T-cell (primary cell): ENCODE data around the gene XKR8. TPM values are rescaled to one million over a fixed set of nuclear protein-coding genes. Genes with fewer than 3 reads are reported as not detected.

Experiments used
- ATAC-seq, 4 experiments: fragments of 200-7000 bp in 3 of 4; fragments of 150-1000 bp in 1 of 4; cut with Tn5 transposase; replicated peaks in 1 of 4; 1 replicate in 3 of 4; 2 replicates in 1 of 4; pipeline ENCODE4 v1.10.0; 2021; ENCODE audit warnings: moderate library complexity in 3 of 4, mild to moderate bottlenecking in 2 of 4, moderate number of reproducible peaks in 1 of 4
- CTCF ChIA-PET, 2 donors: fragments of 300-600 bp; sonication (Branson Sonifier 250); formaldehyde crosslinking; loops; one replicate each; lab custom pipeline; 2022; ENCODE audit warnings: antibody characterized with exemption in 2 of 2; lab: Charles Lee
- POLR2A ChIA-PET, 2 donors: fragments of 300-600 bp; sonication (Branson Sonifier 250); formaldehyde crosslinking; loops; one replicate each; lab custom pipeline; 2022; ENCODE audit warnings: antibody characterized with exemption in 2 of 2; lab: Charles Lee
- DNase-seq, 35 experiments: peaks; one replicate each; pipeline versions ENCODE4 v3.0.0 to v3.0.0-alpha.2; 2013 to 2023
- H3K27ac ChIP-seq: one replicate; pipeline ENCODE4 v1.5.1; 2013; ENCODE audit warnings: low read length
- H3K27me3 ChIP-seq, 2 experiments: replicated peaks in 1 of 2; 1 replicate in 1 of 2; 2 replicates in 1 of 2; pipeline versions ENCODE4 v1.6.1 to v1.7.0; 2013; ENCODE audit warnings: low read length in 1 of 2, mixed read lengths in 1 of 2; ENCODE audit not compliant: control insufficient read depth in 2 of 2, insufficient read depth in 2 of 2; ENCODE audit errors: extremely low read depth in 1 of 2
- H3K36me3 ChIP-seq, 2 donors: 1 replicate in 1 of 2; 2 replicates in 1 of 2; pipeline versions ENCODE4 v1.6.1 to v1.7.0; 2013; ENCODE audit warnings: low read length in 1 of 2; ENCODE audit not compliant: control insufficient read depth in 2 of 2, insufficient read depth in 1 of 2; ENCODE audit errors: extremely low read depth in 1 of 2
- H3K4me1 ChIP-seq, 2 experiments: 1 replicate in 1 of 2; 2 replicates in 1 of 2; pipeline versions ENCODE4 v1.6.1 to v1.7.0; 2013; ENCODE audit warnings: low read length in 2 of 2, mixed read lengths in 1 of 2; ENCODE audit not compliant: insufficient read depth in 2 of 2, control insufficient read depth in 1 of 2; ENCODE audit errors: extremely low read depth in 1 of 2
- H3K4me3 ChIP-seq, 2 donors: 1 replicate in 1 of 2; 2 replicates in 1 of 2; pipeline versions ENCODE4 v1.5.1 to v1.7.0; 2013; ENCODE audit warnings: mild to moderate bottlenecking in 2 of 2, low read length in 1 of 2, moderate library complexity in 1 of 2; ENCODE audit not compliant: control insufficient read depth in 1 of 2; ENCODE audit errors: extremely low read depth in 1 of 2
- H3K9me3 ChIP-seq: 2 replicates; pipeline ENCODE4 v1.7.0; 2013
- H3K27ac Mint-ChIP-seq, 2 donors: one replicate each; pipeline ENCODE4 v1.8.0; 2020 to 2021; ENCODE audit warnings: mild to moderate bottlenecking in 2 of 2, mixed read lengths in 2 of 2
- H3K27me3 Mint-ChIP-seq, 2 donors: one replicate each; pipeline ENCODE4 v1.8.0; 2021 to 2022; ENCODE audit warnings: mixed read lengths in 2 of 2
- H3K36me3 Mint-ChIP-seq: one replicate; pipeline ENCODE4 v1.8.0; 2021; ENCODE audit warnings: mixed read lengths
- H3K4me1 Mint-ChIP-seq, 3 donors: one replicate each; pipeline ENCODE4 v1.8.0; 2020 to 2022; ENCODE audit warnings: mixed read lengths in 3 of 3, mild to moderate bottlenecking in 1 of 3
- H3K4me3 Mint-ChIP-seq, 3 donors: one replicate each; pipeline ENCODE4 v1.8.0; 2020 to 2022; ENCODE audit warnings: mild to moderate bottlenecking in 3 of 3, mixed read lengths in 3 of 3, moderate library complexity in 3 of 3
- H3K9me3 Mint-ChIP-seq, 3 donors: one replicate each; pipeline ENCODE4 v1.8.0; 2020 to 2022; ENCODE audit warnings: mixed read lengths in 3 of 3
- WGBS: methylation state at CpG from one replicate; pipeline ENCODE4 v1.1.5; 2013; ENCODE audit warnings: missing lambda C conversion rate; ENCODE audit not compliant: insufficient coverage; 5-methylcytosine and 5-hydroxymethylcytosine counted together
- total RNA-seq, 35 experiments: library from RNA in 6 of 35; stranded (reverse) in 6 of 35; fragments of 120-200 nt in 1 of 35; gene quantifications; one replicate each; pipeline versions ENCODE4 v1.2.1 to v1.2.4 and lab custom pipeline; 2013 to 2026

Gene XKR8
- 10 to 100 TPM in 3 of 5 donors, 1 to 10 TPM in 2; 7.7 to 18.3 (median 14.4) TPM for total RNA-seq
- 7.0 TPM for total RNA-seq (2013)
- 1.9 to 28.4 (median 11.2) reads per million in 29 experiments for total RNA-seq (lab: John Stamatoyannopoulos, UW)

DNA sequence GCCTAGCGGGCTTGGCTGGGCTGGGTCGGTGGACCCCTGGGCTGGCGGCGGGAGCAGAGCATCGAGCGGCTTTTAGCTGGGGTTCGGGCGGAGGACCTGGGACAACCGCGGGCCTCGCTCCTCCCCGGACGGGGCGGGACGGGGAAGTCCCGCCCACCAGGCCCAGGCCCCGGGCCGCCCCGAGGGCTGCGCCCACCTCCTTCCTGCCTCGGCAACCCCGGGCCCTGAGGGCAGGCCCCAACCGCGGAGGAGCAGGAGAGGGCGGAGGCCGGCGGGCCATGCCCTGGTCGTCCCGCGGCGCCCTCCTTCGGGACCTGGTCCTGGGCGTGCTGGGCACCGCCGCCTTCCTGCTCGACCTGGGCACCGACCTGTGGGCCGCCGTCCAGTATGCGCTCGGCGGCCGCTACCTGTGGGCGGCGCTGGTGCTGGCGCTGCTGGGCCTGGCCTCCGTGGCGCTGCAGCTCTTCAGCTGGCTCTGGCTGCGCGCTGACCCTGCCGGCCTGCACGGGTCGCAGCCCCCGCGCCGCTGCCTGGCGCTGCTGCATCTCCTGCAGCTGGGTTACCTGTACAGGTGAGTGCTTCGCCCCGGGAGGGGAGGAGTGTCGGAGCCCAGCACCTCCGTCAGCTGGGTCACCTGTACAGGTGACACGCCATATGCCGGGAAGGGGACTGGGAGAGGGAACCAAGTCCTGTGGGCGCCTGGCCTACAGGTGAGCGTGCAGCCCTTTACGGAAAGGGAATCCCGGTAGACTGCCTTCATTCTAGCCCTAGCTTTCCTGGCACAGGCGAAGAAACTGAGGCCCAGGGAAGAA lies at the start of gene XKR8:
XKR8 (plus strand) TSS at position 182 of the 812 bp plus-strand sequence; CDS start at position 279, 97 bp downstream.
- Histone ChIP-seq H3K4me3 (peak within 1 kb of the TSS; percentile 69 to 77), H3K36me3 (peaks cover 0 to 15% of the 10 kb centered on the region in 2 donors), H3K9me3 (no peaks in the 10 kb centered on the region), H3K4me1 (peaks cover 5 to 32% of the 10 kb centered on the region in 2 experiments), H3K27ac (peak within 1 kb of the TSS; percentile 67), H3K27me3 (peaks cover 0 to 9% of the 10 kb centered on the region in 2 experiments)
- 4% methylated on average over 67 of the region's 68 CpGs for WGBS
- Mint-ChIP-seq H3K4me1 (peaks cover 29 to 32% (median 32%) of the 10 kb centered on the region in 3 donors), H3K27ac (peak within 1 kb of the TSS; percentile 92 to 94), H3K27me3 (no peaks in the 10 kb centered on the region), H3K4me3 (peak within 1 kb of the TSS; percentile 84 to 87 (median 84)), H3K9me3 (no peaks in the 10 kb centered on the region), H3K36me3 (peaks cover 7% of the 10 kb centered on the region)
- ChIA-PET CTCF (interaction anchor here in 1 of 2 donors (0.6 to 1.8 kb wide), 3 partner anchors 11 to 340 kb away, joined by 3 to 7 read pairs (median 4); no protein-coding TSS in a partner anchor), POLR2A (no interaction called here)
- ATAC-seq (peak; percentile 99), DNase-seq (peak; percentile 71 to 90 (median 81))

DNA sequence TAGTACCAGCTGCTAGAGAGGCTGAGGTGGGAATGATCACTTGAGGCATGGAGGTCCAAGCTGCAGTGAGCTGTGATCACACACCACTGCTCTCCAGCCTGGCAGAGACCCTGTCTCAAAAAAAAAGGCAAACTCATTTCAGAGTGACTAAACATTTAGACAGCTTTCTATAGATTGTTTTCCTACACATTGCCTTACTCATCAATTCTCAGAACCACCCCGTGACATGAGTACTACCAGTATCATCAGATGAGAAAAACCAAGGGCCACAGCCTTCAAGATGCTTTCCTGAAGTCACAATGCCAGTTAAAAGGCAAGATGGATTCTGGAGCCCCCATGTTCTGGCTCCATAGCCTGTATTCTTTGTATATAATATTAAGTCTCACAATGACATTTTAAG lies 47.3 kb upstream of the XKR8 start:
- Histone ChIP-seq H3K27me3 (no peaks in the 10 kb centered on the region), H3K9me3 (no peaks in the 10 kb centered on the region), H3K4me1 (peaks cover 4 to 23% of the 10 kb centered on the region in 2 experiments), H3K27ac (no peak overlapping the region), H3K36me3 (peaks cover 5 to 41% of the 10 kb centered on the region in 2 donors), H3K4me3 (no peak overlapping the region)
- Mint-ChIP-seq H3K36me3 (peaks cover 21% of the 10 kb centered on the region), H3K9me3 (no peaks in the 10 kb centered on the region), H3K4me1 (peaks cover 23 to 27% (median 25%) of the 10 kb centered on the region in 3 donors), H3K27ac (peak overlapping the region; percentile 27 to 59), H3K27me3 (no peaks in the 10 kb centered on the region), H3K4me3 (peak overlapping the region; percentile 17 to 50 (median 24))
- ATAC-seq (no peak), DNase-seq (no peak)
- POLR2A ChIA-PET = interaction anchor here in 1 of 2 donors (0.7 kb wide), 1 partner anchor 26 kb away, joined by 3 read pairs; no protein-coding TSS in a partner anchor
- CTCF ChIA-PET = no interaction called here
- no CpG with 5 or more reads among the region's 1 CpG for WGBS

- no peaks in the 10 kb centered on the region for H3K9me3 ChIP-seq
- DNase-seq (no peak), ATAC-seq (no peak)
- H3K4me3 Mint-ChIP-seq = peak overlapping the region; percentile 98 to 100 (median 99)
- peak overlapping the region; percentile 92 to 97 for H3K27ac Mint-ChIP-seq
- ChIA-PET POLR2A (no interaction called here), CTCF (no interaction called here)
- H3K36me3 ChIP-seq = peaks cover 5 to 16% of the 10 kb centered on the region in 2 donors
- H3K27ac ChIP-seq = peak overlapping the region; percentile 94
- no CpG with 5 or more reads among the region's 7 CpGs for WGBS
- H3K36me3 Mint-ChIP-seq = peaks cover 10% of the 10 kb centered on the region
- peaks cover 0 to 4% of the 10 kb centered on the region in 2 donors for H3K27me3 Mint-ChIP-seq
- H3K9me3 Mint-ChIP-seq = no peaks in the 10 kb centered on the region
- peak overlapping the region in 1 of 2 donors; percentile 85 for H3K4me3 ChIP-seq
- H3K27me3 ChIP-seq = peaks cover 0 to 4% of the 10 kb centered on the region in 2 experiments
- peaks cover 21 to 25% (median 23%) of the 10 kb centered on the region in 3 donors for H3K4me1 Mint-ChIP-seq
- peaks cover 4 to 23% of the 10 kb centered on the region in 2 experiments for H3K4me1 ChIP-seq
Observed at GRCh38 chr1:27915082-27915575, 44.6 kb upstream of the XKR8 start.

GRCh38 chr1:27922272-27922671 lies 37.5 kb upstream of the XKR8 start:
- H3K4me1 ChIP-seq = no peaks in the 10 kb centered on the region
- WGBS = no CpG with 5 or more reads among the region's 3 CpGs
- H3K36me3 ChIP-seq = no peaks in the 10 kb centered on the region
- Mint-ChIP-seq H3K9me3 (no peaks in the 10 kb centered on the region), H3K36me3 (no peaks in the 10 kb centered on the region), H3K27ac (no peak overlapping the region), H3K4me1 (no peaks in the 10 kb centered on the region), H3K4me3 (no peak overlapping the region), H3K27me3 (peaks cover 0 to 4% of the 10 kb centered on the region in 2 donors)
- ChIA-PET CTCF (no interaction called here), POLR2A (no interaction called here)
- peaks cover 0 to 6% of the 10 kb centered on the region in 2 experiments for H3K27me3 ChIP-seq
- no peaks in the 10 kb centered on the region for H3K9me3 ChIP-seq
- ATAC-seq (no peak), DNase-seq (no peak)
- H3K4me3 ChIP-seq = no peak overlapping the region
- no peak overlapping the region for H3K27ac ChIP-seq

DNA sequence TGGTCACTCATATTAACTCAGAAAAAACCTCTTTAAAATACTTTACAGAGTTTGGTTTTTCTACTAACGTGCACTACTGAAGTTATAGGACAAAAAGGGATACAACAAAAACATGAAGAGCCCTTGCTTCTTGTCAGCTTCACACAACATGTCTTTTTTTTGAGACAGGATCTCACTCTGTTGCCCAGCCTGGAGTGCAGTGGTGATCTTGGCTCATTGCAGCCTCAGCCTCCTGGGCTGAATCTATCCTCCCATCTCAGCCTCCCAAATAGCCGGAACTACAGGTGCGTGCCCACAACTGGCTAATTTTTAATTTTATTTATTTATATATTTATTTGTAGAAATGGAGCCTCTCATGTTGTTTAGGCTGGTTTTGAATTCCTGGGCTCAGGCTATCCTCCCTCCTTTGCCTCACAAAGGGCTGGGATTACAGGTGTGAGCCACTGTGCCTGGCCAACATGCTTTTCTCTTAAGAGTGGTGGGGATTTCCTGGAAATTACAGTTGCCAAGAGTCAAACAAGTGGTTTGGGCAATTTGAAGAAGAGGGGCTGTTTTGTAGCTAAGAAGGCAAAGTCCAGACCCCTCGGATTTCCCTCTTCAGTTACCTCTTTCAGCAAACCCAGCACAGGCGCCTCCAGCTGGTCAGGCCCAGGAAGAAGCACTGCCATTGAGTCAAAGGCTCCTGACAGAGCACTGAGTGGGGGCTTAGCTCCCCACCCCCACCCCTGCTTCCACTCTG lies 31.4 kb upstream of the XKR8 start:
- Histone ChIP-seq H3K4me1 (no peaks in the 10 kb centered on the region), H3K27me3 (peaks cover 0 to 2% of the 10 kb centered on the region in 2 experiments), H3K36me3 (no peaks in the 10 kb centered on the region), H3K27ac (no peak overlapping the region), H3K9me3 (no peaks in the 10 kb centered on the region), H3K4me3 (no peak overlapping the region)
- ChIA-PET POLR2A (interaction anchor here in 1 of 2 donors (0.8 kb wide), 1 partner anchor 425 kb away, joined by 17 read pairs; no protein-coding TSS in a partner anchor), CTCF (no interaction called here)
- Mint-ChIP-seq H3K36me3 (no peaks in the 10 kb centered on the region), H3K4me1 (peaks cover 0 to 7% (median 3%) of the 10 kb centered on the region in 3 donors), H3K4me3 (no peak overlapping the region), H3K27me3 (no peaks in the 10 kb centered on the region), H3K27ac (no peak overlapping the region), H3K9me3 (no peaks in the 10 kb centered on the region)
- DNase-seq (no peak), ATAC-seq (no peak)
- WGBS = 80% methylated on average over 1 of the region's 5 CpGs
